ENCODE measurements around the gene LOC128125822.

The LOC128125822 gene

DNA sequence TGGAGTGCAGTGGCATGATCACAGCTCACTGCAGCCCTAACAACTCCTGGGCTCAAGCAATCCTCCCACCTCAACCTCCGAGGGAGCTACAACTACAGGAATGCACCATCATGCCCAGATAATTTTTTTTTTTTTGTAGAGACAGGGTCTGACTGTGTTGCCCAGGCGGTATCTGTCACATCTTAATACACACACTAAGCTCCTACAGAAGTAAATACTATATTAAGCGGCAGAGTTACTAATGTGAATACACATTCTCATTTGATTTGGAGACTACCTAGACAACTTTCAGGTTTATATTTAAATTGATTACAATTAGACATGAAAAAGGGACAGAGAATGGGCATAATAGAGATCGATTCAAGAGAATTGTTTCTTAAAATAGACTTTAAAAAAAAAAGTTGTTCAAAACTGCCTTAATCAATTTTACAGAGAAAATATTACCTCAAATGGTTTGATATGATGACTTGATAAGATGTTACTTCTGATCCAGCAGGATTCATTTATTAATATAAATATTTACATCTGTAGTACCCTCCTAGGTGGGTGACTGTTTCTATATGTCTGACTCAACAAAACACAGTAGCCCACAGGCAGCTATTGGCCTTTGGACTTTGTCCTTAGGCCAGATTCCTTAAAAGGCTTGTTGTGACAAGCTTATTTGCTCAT is 7.1 kb upstream of the LOC128125822 start:
- Mint-ChIP-seq H3K27ac (no peak overlapping the region), H3K4me1 (no peaks in the 10 kb centered on the region), H3K4me3 (no peak overlapping the region), H3K9me3 (peaks cover 2% of the 10 kb centered on the region), H3K27me3 (ENCODE audit: insufficient read depth) (peaks cover 66% of the 10 kb centered on the region), H3K36me3 (ENCODE audit: low read depth) (no peaks in the 10 kb centered on the region)
- TF ChIP-seq, protein P1, sequence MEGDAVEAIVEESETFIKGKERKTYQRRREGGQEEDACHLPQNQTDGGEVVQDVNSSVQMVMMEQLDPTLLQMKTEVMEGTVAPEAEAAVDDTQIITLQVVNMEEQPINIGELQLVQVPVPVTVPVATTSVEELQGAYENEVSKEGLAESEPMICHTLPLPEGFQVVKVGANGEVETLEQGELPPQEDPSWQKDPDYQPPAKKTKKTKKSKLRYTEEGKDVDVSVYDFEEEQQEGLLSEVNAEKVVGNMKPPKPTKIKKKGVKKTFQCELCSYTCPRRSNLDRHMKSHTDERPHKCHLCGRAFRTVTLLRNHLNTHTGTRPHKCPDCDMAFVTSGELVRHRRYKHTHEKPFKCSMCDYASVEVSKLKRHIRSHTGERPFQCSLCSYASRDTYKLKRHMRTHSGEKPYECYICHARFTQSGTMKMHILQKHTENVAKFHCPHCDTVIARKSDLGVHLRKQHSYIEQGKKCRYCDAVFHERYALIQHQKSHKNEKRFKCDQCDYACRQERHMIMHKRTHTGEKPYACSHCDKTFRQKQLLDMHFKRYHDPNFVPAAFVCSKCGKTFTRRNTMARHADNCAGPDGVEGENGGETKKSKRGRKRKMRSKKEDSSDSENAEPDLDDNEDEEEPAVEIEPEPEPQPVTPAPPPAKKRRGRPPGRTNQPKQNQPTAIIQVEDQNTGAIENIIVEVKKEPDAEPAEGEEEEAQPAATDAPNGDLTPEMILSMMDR (conservative IDR thresholded peaks at IDR 0.05), result no peak
- Histone ChIP-seq H3K27ac (ENCODE audit: low read depth, low read length) (no peak overlapping the region), H3K4me3 (ENCODE audit: low read length) (no peak overlapping the region), H3K36me3 (ENCODE audit: control insufficient read depth, insufficient read depth, low read length) (no peaks in the 10 kb centered on the region), H3K27me3 (ENCODE audit: control insufficient read depth, insufficient read depth, low read length, poor library complexity, severe bottlenecking) (peaks cover 71% of the 10 kb centered on the region), H3K4me1 (ENCODE audit: control insufficient read depth, insufficient read depth, low read length) (no peaks in the 10 kb centered on the region), H3K9ac (ENCODE audit: extremely low read depth, low read length, poor library complexity, severe bottlenecking) (no peak overlapping the region), H3K9me3 (ENCODE audit: control insufficient read depth, low read length) (peaks cover 11% of the 10 kb centered on the region)
- 86 to 99% methylated on average over 1 to 3 of the region's 4 CpGs for WGBS, 2 experiments (ENCODE audit: insufficient coverage in 1 of 2, insufficient read length in 1 of 2)
- no peak for DNase-seq

DNA sequence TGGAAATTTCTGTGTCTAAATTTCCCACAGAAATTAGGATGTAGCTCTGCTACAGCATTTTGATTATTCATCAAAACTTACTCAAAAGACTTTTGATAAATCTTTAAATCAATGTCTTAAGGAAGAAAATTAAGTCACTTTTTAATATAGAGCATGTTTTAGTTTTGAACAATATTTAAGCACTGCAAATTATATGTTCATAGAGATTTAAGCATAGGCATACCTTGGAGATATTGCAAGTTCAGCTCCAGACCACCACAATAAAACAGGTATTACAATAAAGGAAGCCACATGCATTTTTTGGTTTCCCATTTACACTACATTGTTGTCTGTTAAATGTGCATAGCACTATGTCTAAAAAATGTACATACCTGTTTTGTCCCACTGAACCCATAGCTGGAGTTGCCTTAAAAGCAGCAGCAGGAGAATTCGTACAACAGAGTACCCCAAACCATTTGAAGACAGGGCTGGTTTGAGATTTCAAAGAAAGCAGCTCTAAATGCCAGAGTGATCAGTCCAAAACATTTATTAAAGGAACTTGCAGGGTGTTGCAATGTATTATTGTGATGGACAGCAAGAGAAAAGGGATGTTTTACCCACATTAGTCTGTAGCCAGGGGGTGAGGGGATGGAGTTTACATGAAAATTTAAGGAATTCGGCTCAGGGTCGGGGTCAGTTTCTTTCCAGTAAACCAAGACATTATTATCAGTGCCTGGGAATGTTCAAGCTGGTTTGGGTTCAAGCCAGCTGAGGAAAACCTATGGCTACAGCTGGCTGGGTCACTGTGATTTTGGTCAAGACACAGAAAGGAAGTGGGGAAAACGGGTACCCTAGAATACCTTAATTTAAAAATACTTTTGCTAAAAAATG is 6.3 kb upstream of the LOC128125822 start:
- Histone ChIP-seq H3K9me3 (ENCODE audit: control insufficient read depth, low read length) (peaks cover 11% of the 10 kb centered on the region), H3K27ac (ENCODE audit: low read depth, low read length) (no peak overlapping the region), H3K4me1 (ENCODE audit: control insufficient read depth, insufficient read depth, low read length) (no peaks in the 10 kb centered on the region), H3K9ac (ENCODE audit: extremely low read depth, low read length, poor library complexity, severe bottlenecking) (no peak overlapping the region), H3K27me3 (ENCODE audit: control insufficient read depth, insufficient read depth, low read length, poor library complexity, severe bottlenecking) (peaks cover 74% of the 10 kb centered on the region), H3K4me3 (ENCODE audit: low read length) (no peak overlapping the region), H3K36me3 (ENCODE audit: control insufficient read depth, insufficient read depth, low read length) (no peaks in the 10 kb centered on the region)
- Mint-ChIP-seq H3K27ac (no peak overlapping the region), H3K9me3 (peaks cover 2% of the 10 kb centered on the region), H3K4me3 (no peak overlapping the region), H3K36me3 (ENCODE audit: low read depth) (no peaks in the 10 kb centered on the region), H3K27me3 (ENCODE audit: insufficient read depth) (peaks cover 66% of the 10 kb centered on the region), H3K4me1 (no peaks in the 10 kb centered on the region)
- DNase-seq, result no peak
- WGBS, 2 experiments (ENCODE audit: insufficient coverage in 1 of 2, insufficient read length in 1 of 2), result 38 to 74% methylated on average over 2 to 4 of the region's 4 CpGs
- TF ChIP-seq, protein P1 (conservative IDR thresholded peaks at IDR 0.05), result no peak

DNA sequence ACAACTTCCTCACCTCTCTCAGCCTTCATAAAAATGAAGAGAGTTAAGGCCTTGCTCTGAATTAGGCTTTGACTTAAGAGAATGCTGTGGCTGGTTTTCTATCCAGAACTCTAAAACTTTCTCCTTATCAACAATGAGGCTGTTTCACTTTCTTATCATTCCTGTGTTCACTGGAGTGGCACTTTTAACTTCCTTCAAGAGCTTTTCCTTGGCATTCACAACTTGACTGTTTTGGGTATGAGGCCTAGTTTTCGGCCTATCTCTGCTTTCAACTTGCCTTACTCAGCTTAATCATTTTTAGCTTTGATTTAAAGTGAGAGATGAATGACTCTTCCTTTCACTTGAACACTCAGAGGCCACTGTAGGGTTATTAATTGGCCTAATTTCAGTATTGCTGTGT is 4.3 kb upstream of the LOC128125822 start:
- Mint-ChIP-seq H3K27ac (no peak overlapping the region), H3K27me3 (ENCODE audit: insufficient read depth) (peaks cover 71% of the 10 kb centered on the region), H3K4me3 (no peak overlapping the region), H3K4me1 (peaks cover 6% of the 10 kb centered on the region), H3K36me3 (ENCODE audit: low read depth) (no peaks in the 10 kb centered on the region), H3K9me3 (peaks cover 2% of the 10 kb centered on the region)
- H3K36me3 ChIP-seq (ENCODE audit: control insufficient read depth, insufficient read depth, low read length), result no peaks in the 10 kb centered on the region
- H3K9ac ChIP-seq (ENCODE audit: extremely low read depth, low read length, poor library complexity, severe bottlenecking), result no peak overlapping the region
- 100% methylated on average over 1 of the region's 1 CpG; no CpG with 5 or more reads in 1 of the 2 experiments for WGBS, 2 experiments (ENCODE audit: insufficient coverage in 1 of 2, insufficient read length in 1 of 2)
- no peaks in the 10 kb centered on the region for H3K4me1 ChIP-seq (ENCODE audit: control insufficient read depth, insufficient read depth, low read length)
- H3K9me3 ChIP-seq (ENCODE audit: control insufficient read depth, low read length), result peaks cover 11% of the 10 kb centered on the region
- TF ChIP-seq, protein P1 (conservative IDR thresholded peaks at IDR 0.05), result no peak
- no peak for DNase-seq
- peaks cover 64% of the 10 kb centered on the region for H3K27me3 ChIP-seq (ENCODE audit: control insufficient read depth, insufficient read depth, low read length, poor library complexity, severe bottlenecking)
- no peak overlapping the region for H3K27ac ChIP-seq (ENCODE audit: low read depth, low read length)
- H3K4me3 ChIP-seq (ENCODE audit: low read length), result no peak overlapping the region
